Measurements from ENCODE around the gene SKP1.

- TF ChIP-seq CTCF (conservative IDR thresholded peaks at IDR 0.05; ENCODE audit: low read depth, low read length): no peak
- no peak for TF ChIP-seq EZH2 (IDR thresholded peaks at IDR 0.05; ENCODE audit: low read length, unreplicated experiment)
- TF ChIP-seq EZH2phosphoT487 (IDR thresholded peaks at IDR 0.05; ENCODE audit: borderline replicate concordance, low read length): no peak
Observed at GRCh38 chr5:134127988-134128647, 48.6 kb downstream of the SKP1 start.

Measured in PC-3 (cell line).